ENCODE results near the gene RPS15. TPM values are rescaled to one million over a fixed set of nuclear protein-coding genes. Genes with fewer than 3 reads are reported as not detected.

Gene RPS15
- total and polyA plus RNA-seq, 4 donors, result 296 to 954 (median 414) TPM

DNA sequence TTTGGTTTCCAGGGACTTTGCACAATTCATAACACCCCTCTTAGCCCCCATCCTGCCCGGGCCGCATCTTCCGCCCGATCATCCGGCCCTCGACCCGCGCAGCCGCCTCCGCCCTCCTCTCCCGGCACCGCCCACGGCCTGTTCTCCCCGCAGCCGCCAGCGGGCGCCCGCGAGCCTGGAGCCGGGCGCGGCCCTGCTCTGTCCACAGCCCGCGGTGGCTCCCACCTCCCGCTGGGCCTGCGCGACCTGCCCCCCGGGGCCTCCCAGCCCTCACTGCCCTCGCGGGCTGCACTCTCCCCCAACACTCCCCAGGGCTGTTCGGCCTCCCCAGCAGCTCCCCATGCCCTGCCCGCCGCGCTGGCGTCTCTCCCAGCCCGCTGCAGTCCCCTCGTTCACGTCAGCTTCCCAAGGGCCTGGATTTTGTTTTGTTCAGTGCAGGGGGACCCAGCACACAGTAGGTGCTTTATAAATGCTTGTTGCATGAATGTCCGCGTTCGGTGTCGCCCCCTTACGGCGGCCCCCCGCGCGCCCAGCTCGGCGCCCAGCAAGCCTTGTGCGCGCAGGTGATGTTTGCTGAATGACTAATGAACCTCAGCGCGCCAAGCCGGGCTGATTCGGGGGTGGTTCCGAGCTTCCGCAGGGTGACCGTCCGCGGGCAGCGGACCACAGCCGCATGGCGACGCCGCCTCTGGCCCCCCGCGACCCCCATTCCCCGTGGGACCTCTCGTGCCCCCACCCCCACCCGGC lies 7.2 kb downstream of the RPS15 start:
- H3K27ac ChIP-seq (ENCODE audit: low read depth in 1 of 2, low read length in 2 of 2), result no peak overlapping the region
- peak; percentile 86 for DNase-seq (ENCODE audit: low spot score)
- peaks cover 3 to 13% (median 11%) of the 10 kb centered on the region in 4 donors for H3K4me1 ChIP-seq (ENCODE audit: control insufficient read depth in 4 of 4, insufficient read depth in 4 of 4, low read length in 3 of 4)
- TF ChIP-seq REST (IDR thresholded peaks at IDR 0.05) (no peak), RAD21 (IDR thresholded peaks at IDR 0.05) (peak in 1 of 2 donors; percentile 66), FOXA1 (IDR thresholded peaks at IDR 0.05) (no peak), GABPA (IDR thresholded peaks at IDR 0.05 in 1 of 2, conservative IDR thresholded peaks at IDR 0.05 in 1 of 2) (no peak), ATF3 (IDR thresholded peaks at IDR 0.05) (no peak), NR2F2 (IDR thresholded peaks at IDR 0.05) (no peak), HNF4G (IDR thresholded peaks at IDR 0.05) (no peak), FOXA2 (IDR thresholded peaks at IDR 0.05) (no peak), ZBTB33 (IDR thresholded peaks at IDR 0.05) (no peak)
- TF ChIP-seq, protein P1, sequence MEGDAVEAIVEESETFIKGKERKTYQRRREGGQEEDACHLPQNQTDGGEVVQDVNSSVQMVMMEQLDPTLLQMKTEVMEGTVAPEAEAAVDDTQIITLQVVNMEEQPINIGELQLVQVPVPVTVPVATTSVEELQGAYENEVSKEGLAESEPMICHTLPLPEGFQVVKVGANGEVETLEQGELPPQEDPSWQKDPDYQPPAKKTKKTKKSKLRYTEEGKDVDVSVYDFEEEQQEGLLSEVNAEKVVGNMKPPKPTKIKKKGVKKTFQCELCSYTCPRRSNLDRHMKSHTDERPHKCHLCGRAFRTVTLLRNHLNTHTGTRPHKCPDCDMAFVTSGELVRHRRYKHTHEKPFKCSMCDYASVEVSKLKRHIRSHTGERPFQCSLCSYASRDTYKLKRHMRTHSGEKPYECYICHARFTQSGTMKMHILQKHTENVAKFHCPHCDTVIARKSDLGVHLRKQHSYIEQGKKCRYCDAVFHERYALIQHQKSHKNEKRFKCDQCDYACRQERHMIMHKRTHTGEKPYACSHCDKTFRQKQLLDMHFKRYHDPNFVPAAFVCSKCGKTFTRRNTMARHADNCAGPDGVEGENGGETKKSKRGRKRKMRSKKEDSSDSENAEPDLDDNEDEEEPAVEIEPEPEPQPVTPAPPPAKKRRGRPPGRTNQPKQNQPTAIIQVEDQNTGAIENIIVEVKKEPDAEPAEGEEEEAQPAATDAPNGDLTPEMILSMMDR (IDR thresholded peaks at IDR 0.05; ENCODE audit: low read depth, low read length, missing input control), result peak; percentile 91
- no peaks in the 10 kb centered on the region for H3K9me3 ChIP-seq (ENCODE audit: control insufficient read depth in 4 of 4, low read length in 3 of 4)
- peaks cover 8 to 23% (median 11%) of the 10 kb centered on the region in 4 donors for H3K36me3 ChIP-seq (ENCODE audit: control insufficient read depth in 4 of 4, insufficient read depth in 3 of 4, low read depth in 1 of 4, low read length in 3 of 4)
- H3K9ac ChIP-seq (ENCODE audit: low read depth in 1 of 2, low read length in 2 of 2), result no peak overlapping the region
- H3K27me3 ChIP-seq (ENCODE audit: control insufficient read depth in 4 of 4, insufficient read depth in 4 of 4, low read length in 3 of 4), result peaks cover 3 to 11% (median 10%) of the 10 kb centered on the region in 4 donors
- H3K4me3 ChIP-seq (ENCODE audit: low read depth in 1 of 3, low read length in 3 of 3), result peak overlapping the region in 1 of 3 donors; percentile 33
- WGBS, result 3% methylated on average over 70 of the region's 70 CpGs

DNA sequence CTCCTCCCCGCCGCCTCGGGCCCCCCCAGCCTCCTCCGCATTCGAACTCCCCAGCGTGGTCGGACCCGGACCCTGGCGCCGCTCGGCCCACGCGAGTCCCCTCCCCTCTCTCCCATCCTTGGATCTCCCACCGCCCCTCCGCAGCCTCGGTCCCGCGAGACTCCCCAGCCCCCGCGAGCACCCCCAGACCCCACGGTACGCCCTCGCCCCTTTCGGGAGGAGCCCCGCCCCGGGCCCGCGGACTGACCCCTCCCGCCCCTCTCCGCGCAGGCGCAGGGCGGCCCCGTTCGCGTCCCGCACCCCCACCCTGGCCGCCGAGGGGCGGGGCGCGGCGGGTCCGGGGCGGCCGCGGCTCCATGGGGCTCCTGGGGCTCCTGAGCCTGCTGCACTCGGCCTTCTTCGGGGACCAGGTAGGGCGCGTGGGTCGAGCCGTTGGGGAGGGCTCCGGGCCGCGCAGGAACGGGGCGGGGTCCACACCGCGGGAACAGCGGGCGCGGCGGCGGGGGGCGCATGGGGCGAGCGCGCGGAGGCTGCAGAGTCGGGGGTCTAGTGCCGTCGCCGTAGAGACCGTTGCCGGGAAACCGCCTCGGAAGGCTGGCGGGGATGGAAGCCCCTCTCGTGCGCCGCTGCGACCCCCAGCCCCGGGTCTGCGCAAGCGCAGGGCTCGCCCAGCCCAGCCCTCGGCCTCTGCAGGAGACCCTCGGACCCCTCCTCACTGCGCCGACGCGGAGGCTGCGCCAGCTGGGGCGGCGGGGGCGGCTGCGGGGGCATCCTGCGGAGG lies 7.9 kb downstream of the RPS15 start:
- no peak for DNase-seq (ENCODE audit: low spot score)

More for the DNA sequence above, 7.9 kb downstream of the RPS15 start:
- Histone ChIP-seq H3K4me3 (ENCODE audit: low read depth in 1 of 3, low read length in 3 of 3) (peak overlapping the region in 1 of 3 donors; percentile 33), H3K27ac (ENCODE audit: low read depth in 1 of 2, low read length in 2 of 2) (no peak overlapping the region), H3K9me3 (ENCODE audit: control insufficient read depth in 4 of 4, low read length in 3 of 4) (no peaks in the 10 kb centered on the region), H3K9ac (ENCODE audit: low read depth in 1 of 2, low read length in 2 of 2) (no peak overlapping the region), H3K36me3 (ENCODE audit: control insufficient read depth in 4 of 4, insufficient read depth in 3 of 4, low read depth in 1 of 4, low read length in 3 of 4) (peaks cover 4 to 15% (median 9%) of the 10 kb centered on the region in 4 donors), H3K27me3 (ENCODE audit: control insufficient read depth in 4 of 4, insufficient read depth in 4 of 4, low read length in 3 of 4) (peaks cover 8 to 17% (median 13%) of the 10 kb centered on the region in 4 donors), H3K4me1 (ENCODE audit: control insufficient read depth in 4 of 4, insufficient read depth in 4 of 4, low read length in 3 of 4) (peaks cover 3 to 13% (median 11%) of the 10 kb centered on the region in 4 donors)
- TF ChIP-seq RAD21 (IDR thresholded peaks at IDR 0.05) (no peak), HNF4G (IDR thresholded peaks at IDR 0.05) (no peak), FOXA1 (IDR thresholded peaks at IDR 0.05) (no peak)
- WGBS, result 4% methylated on average over 99 of the region's 99 CpGs
